ENCODE results near the gene HMGB4.

DNA sequence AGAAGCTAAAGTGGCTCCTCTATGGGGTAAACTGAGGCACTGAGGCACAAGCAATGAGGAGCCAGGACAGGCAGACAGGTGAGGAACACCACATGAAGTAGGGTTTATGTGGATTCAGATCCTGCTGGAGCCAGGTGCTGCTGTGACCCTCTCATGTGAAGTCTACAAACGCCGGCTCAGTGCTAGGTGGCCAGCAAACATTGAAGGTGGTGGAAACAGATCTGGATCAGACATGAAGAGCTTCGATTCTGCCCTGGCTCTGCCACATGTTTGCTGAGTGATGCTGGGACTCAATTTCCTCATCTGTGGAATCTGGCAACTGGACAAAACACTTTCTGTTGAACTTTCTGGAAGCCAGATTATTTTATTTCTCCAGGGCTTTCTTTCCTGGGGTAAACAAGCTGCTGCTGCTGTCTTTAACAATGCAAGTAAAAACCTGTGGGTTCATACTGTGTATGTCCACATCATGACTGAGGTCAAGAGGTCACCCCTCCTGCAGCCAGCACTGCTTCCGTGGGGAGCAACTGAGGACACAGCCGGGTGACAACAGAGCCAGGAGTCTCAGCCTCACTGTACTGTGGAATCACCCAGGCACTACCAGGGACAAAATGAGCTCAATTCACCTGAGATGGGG is 33.3 kb downstream of the HMGB4 start:
- TF ChIP-seq, protein P1, sequence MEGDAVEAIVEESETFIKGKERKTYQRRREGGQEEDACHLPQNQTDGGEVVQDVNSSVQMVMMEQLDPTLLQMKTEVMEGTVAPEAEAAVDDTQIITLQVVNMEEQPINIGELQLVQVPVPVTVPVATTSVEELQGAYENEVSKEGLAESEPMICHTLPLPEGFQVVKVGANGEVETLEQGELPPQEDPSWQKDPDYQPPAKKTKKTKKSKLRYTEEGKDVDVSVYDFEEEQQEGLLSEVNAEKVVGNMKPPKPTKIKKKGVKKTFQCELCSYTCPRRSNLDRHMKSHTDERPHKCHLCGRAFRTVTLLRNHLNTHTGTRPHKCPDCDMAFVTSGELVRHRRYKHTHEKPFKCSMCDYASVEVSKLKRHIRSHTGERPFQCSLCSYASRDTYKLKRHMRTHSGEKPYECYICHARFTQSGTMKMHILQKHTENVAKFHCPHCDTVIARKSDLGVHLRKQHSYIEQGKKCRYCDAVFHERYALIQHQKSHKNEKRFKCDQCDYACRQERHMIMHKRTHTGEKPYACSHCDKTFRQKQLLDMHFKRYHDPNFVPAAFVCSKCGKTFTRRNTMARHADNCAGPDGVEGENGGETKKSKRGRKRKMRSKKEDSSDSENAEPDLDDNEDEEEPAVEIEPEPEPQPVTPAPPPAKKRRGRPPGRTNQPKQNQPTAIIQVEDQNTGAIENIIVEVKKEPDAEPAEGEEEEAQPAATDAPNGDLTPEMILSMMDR (IDR thresholded peaks at IDR 0.05; ENCODE audit: low read depth, low read length), result no peak
- TF ChIP-seq EZH2phosphoT487 (IDR thresholded peaks at IDR 0.05; ENCODE audit: low read depth), result no peak

Data from OCI-LY3 (cell line).